ACC112 (cell line): ENCODE results near the gene EGFR.
"Not testable (repeated sequence)": the region's sequence is repeated elsewhere in the genome, so short reads cannot be mapped to it uniquely, and the experiment has no call there.

Experiments
- H2AFZ ChIP-seq: fragments of 200-600 bp; sonication (generic); one replicate; pipeline ENCODE4 v1.6.0; 2017; ENCODE audit warnings: antibody characterized with exemption, low read length; ENCODE audit not compliant: unreplicated experiment
- H3K27ac ChIP-seq: fragments of 200-600 bp; sonication (generic); 2 replicates; pipeline ENCODE4 v1.5.1; 2014; ENCODE audit warnings: low read depth, mild to moderate bottlenecking, antibody characterized with exemption, low read length, moderate library complexity
- H3K27me3 ChIP-seq: fragments of 200-600 bp; sonication (generic); 2 replicates; pipeline ENCODE4 v1.6.1; 2014; ENCODE audit warnings: mild to moderate bottlenecking, antibody characterized with exemption, low read length, moderate library complexity, mixed read lengths; ENCODE audit not compliant: insufficient read depth
- H3K36me3 ChIP-seq: fragments of 200-600 bp; sonication (generic); 2 replicates; pipeline ENCODE4 v1.6.1; 2016; ENCODE audit warnings: mild to moderate bottlenecking, antibody characterized with exemption, low read length, moderate library complexity, mixed read lengths; ENCODE audit not compliant: insufficient read depth
- H3K4me1 ChIP-seq: fragments of 200-600 bp; sonication (generic); one replicate; pipeline ENCODE4 v1.6.1; 2016; ENCODE audit warnings: low read length, mixed read lengths; ENCODE audit not compliant: insufficient read depth, unreplicated experiment, control insufficient read depth
- H3K4me3 ChIP-seq: fragments of 200-600 bp; sonication (generic); 2 replicates; pipeline ENCODE4 v1.5.1; 2014; ENCODE audit warnings: mild to moderate bottlenecking, low read depth, low read length
- H3K79me2 ChIP-seq: fragments of 200-600 bp; sonication (generic); one replicate; pipeline ENCODE4 v1.6.0; 2016; ENCODE audit warnings: low read length; ENCODE audit not compliant: control insufficient read depth, unreplicated experiment, insufficient read depth

Gene EGFR

DNA sequence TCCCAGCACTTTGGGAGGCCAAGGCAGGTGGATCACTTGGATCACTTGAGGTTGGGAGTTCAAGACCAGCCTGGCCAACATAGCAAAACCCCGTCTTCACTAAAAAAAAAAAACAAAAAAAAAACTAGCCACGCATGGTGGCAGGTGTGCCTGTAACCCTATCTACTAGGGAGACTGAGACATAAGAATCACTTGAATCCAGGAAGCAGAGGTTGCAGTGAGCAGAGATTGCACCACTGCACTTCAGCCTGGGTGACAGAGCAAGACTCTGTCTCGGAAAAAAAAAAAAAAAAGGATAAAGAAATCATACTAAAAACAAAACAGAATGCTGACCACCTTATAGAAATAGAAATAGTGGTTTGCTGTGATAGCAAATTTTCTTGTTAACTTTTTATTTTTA, 16.6 kb downstream of the EGFR start:
- not testable (repeated sequence) for H3K27ac ChIP-seq, H2AFZ ChIP-seq, H3K27me3 ChIP-seq, H3K36me3 ChIP-seq, H3K4me3 ChIP-seq
- Histone ChIP-seq H3K79me2 (peaks cover 94% of the 10 kb centered on the region), H3K4me1 (peaks cover 37% of the 10 kb centered on the region)

DNA sequence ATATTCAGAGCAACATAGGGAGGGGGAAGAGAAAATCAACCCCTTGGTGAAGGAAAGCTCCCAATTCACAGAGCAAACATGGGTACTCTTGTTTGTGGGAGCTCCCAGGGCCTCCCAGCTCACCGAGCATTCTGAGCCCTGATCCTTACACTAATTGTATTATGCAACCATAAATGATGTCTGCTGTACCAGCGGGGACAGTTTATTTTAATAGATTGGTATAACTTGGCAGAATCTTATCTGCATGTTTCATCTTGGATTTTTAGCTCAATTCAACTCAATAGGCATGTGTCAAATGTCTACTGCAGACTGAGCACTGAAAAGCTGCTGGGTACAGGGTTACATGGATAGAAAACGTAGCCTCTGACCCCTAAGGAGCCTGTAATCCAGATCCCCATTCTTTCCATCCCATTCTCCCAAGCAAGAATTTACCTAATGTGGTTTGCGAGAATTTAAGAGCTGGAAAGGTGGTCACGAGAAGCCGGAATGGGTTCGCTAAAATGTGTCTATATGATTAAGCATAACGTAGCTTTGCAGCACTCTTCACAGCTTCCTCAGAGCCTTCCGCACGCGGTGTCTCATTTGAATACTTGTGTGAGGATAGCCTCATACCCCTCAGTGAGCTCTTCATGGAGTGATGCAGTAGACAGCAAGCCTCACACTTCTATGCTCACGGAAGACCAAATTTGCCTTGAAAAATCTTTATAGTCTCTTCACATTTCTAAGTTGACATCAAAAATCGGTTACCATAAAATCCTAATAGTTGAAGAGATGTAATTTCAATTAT, 18.3 kb downstream of the EGFR start:
- H3K27ac ChIP-seq = no peak overlapping the region
- H3K79me2 ChIP-seq = peaks cover 93% of the 10 kb centered on the region
- H3K36me3 ChIP-seq = peaks cover 7% of the 10 kb centered on the region; the same call in 1 of the 2 replicates

DNA sequence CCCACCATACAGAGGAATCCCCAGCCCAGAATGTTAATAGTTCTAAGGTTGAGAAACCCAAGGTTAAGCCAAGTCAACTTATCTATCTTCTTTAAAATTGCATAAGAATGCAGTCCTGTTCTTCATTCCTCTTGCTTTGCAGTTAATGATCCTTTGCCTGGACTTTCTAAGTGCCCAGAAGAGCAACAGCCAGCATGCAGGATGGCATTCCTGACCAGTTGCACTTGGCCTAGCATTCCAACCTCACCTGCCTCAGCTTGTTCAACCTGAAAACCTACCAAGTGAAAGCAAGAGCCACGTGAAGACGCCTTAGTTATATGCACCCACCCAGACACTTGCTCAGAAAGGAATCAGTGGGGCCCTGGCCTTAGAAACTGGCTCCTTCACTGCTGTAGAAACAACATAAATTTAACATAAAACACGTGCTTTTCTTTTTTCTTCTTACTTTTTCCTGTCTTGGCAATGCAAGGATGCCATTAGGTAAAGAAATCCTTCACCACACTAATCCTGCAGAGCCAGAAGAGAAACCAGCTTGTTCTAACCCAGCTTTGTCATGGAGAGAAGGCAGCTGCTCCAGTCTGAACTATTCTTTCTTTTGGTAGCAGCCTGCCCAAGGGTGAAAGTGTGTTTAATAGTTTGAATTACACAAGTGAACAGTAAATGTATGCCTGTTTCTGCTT, 25.0 kb downstream of the EGFR start:
- no peak overlapping the region for H2AFZ ChIP-seq
- H3K79me2 ChIP-seq = peaks cover 90% of the 10 kb centered on the region
- H3K4me1 ChIP-seq = peaks cover 30% of the 10 kb centered on the region
- H3K27me3 ChIP-seq = no peaks in the 10 kb centered on the region
- H3K27ac ChIP-seq = no peak overlapping the region
- H3K4me3 ChIP-seq = no peak overlapping the region
- H3K36me3 ChIP-seq = peaks cover 7% of the 10 kb centered on the region

More for the DNA sequence above, 18.3 kb downstream of the EGFR start:
- Histone ChIP-seq H3K4me1 (peaks cover 20% of the 10 kb centered on the region), H2AFZ (no peak overlapping the region), H3K27me3 (no peaks in the 10 kb centered on the region), H3K4me3 (no peak overlapping the region)

DNA sequence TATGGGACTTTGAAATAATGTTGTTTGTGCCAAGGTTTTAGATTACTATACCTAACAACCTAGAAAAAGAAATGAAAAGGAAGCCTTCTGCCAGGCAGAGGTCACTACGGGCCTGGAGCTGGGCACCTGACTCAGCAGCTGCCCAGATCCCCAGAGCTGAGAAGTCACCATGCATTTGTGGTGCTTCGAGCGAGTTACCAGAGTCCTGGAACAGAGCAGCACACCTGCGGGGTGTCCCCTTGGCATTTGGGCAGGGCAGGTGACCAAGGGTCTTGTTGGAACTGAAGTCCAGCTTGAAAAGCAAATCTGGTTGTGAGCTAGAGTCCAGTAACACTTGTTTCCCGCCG, 25.5 kb downstream of the EGFR start:
- Histone ChIP-seq H3K27ac (no peak overlapping the region), H3K4me3 (no peak overlapping the region), H3K36me3 (peaks cover 7% of the 10 kb centered on the region)

DNA sequence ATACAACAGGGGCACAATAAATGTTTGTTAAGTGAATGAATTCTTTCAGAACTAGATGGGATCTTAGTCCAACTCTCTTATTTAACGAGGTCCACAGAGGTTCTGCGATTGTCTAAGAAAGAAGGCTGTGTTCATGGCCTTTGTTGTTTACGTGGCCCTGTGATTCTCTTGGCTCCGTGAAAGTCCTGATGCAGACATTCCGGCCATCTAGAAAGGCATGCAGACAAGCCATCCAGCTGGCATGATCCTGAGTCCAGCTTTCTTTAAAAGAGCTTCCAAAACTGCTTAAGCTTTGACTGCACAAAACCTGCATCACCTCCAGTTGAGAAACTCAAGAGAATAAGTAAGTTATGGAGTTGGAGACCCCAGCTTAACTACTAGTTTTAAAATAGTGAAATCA, 26.0 kb downstream of the EGFR start:
- Histone ChIP-seq H2AFZ (no peak overlapping the region), H3K27me3 (no peaks in the 10 kb centered on the region), H3K4me1 (peaks cover 36% of the 10 kb centered on the region), H3K79me2 (peaks cover 90% of the 10 kb centered on the region), H3K27ac (no peak overlapping the region), H3K4me3 (no peak overlapping the region), H3K36me3 (peaks cover 7% of the 10 kb centered on the region)

More for the DNA sequence above, 25.5 kb downstream of the EGFR start:
- Histone ChIP-seq H3K79me2 (peaks cover 90% of the 10 kb centered on the region), H2AFZ (no peak overlapping the region), H3K27me3 (no peaks in the 10 kb centered on the region), H3K4me1 (peaks cover 35% of the 10 kb centered on the region)

DNA sequence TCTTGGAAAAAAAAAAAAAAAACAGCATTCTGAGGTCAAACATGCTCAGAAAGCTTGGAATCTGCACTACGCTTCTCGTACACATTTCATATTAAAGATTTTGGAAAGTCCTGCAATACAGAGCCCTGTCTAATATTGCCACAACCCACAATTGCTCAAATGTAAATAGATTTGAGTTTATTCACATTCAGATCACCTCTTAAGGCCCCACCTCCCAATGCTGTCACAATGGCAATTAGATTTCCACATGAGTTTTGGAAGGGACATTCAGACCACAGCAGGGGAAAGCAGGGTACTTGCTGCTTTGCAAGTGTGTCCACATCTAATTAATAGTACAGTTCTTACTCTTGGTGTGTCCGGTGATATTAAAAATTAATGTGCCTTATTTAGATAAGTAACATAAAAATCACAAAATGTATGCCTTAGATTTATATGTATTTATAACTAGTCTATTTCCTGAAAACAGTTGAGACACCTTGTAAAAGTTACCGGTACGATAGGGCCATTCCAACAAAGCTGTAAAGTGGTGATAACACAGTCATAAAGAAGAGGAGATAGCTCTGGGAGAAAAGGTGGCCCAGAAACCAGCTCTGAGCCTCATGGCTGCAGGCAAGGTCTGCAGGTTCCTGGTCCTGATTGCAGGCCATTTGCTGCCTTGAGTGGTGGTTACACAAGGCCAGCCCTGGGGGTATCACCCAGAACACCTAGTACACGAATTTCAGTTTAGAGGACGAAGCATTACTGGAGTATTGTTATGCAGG, 27.9 kb downstream of the EGFR start:
- H3K79me2 ChIP-seq = peaks cover 89% of the 10 kb centered on the region
- peaks cover 2% of the 10 kb centered on the region; the same call in 1 of the 2 replicates for H3K36me3 ChIP-seq
- H3K4me1 ChIP-seq = peaks cover 53% of the 10 kb centered on the region
- peak overlapping the region; percentile 10; the same call in 1 of the 2 replicates for H3K27ac ChIP-seq
- H3K27me3 ChIP-seq = no peaks in the 10 kb centered on the region
- H3K4me3 ChIP-seq = no peak overlapping the region
- no peak overlapping the region for H2AFZ ChIP-seq

DNA sequence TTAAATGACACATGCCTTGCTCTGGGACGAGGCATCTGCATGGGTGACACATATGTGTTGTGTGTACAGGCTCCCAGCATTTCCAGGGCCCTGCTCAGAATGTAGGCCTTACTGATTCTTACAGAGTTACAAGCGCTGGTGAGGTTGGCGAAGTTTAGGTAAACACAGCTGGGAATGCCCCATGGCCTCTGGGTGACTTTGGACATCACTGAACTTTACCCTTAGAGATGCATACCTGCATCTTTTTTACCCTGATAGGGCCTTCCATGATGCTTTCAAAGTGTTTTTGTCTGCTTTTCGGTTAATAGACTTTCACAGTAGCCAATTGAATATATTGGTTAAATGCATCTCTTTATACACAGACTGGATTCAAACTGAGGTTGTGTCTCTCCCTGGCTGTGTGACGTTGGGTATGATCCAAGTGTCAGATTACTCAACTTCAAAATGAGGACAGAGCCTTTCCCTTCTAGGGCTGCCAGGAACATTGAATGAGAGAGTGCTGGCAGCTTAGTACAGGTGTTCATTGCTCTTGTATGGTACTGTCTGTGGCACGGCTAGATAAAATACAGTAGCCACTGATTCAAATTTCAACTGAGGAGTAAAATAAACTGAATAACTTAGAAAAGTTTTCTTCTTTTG, 29.5 kb downstream of the EGFR start:
- H3K79me2 ChIP-seq = peaks cover 90% of the 10 kb centered on the region
- no peak overlapping the region for H2AFZ ChIP-seq
- H3K4me3 ChIP-seq = no peak overlapping the region
- no peaks in the 10 kb centered on the region for H3K27me3 ChIP-seq
- H3K27ac ChIP-seq = peak overlapping the region; percentile 68
- peaks cover 68% of the 10 kb centered on the region for H3K4me1 ChIP-seq
- H3K36me3 ChIP-seq = no peaks in the 10 kb centered on the region; the same call in 1 of the 2 replicates

DNA sequence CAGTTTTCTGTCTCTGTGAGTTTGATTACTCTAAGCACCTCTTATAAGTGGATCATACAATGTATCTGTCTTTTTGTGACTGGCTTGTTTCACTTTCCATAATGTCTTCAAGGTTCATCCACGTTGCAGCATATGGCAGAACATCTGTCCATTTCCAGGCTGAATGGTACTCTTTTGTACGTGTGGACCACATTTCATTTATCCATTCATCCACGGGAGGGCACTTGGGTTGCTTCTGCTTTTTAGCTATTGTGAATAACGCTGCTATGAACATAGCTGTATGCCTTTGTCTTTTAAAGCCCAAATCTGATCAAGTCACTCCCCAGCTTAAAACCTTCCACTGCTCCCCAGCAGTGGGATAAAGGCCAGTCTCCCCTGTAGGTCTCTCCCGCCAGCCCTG, 31.5 kb downstream of the EGFR start:
- H3K4me3 ChIP-seq = no peak overlapping the region
- H3K36me3 ChIP-seq = no peaks in the 10 kb centered on the region; the same call in 1 of the 2 replicates
- peak overlapping the region; percentile 95 for H3K27ac ChIP-seq
- no peaks in the 10 kb centered on the region for H3K27me3 ChIP-seq
- no peak overlapping the region for H2AFZ ChIP-seq
- peaks cover 82% of the 10 kb centered on the region for H3K4me1 ChIP-seq
- peaks cover 93% of the 10 kb centered on the region for H3K79me2 ChIP-seq

DNA sequence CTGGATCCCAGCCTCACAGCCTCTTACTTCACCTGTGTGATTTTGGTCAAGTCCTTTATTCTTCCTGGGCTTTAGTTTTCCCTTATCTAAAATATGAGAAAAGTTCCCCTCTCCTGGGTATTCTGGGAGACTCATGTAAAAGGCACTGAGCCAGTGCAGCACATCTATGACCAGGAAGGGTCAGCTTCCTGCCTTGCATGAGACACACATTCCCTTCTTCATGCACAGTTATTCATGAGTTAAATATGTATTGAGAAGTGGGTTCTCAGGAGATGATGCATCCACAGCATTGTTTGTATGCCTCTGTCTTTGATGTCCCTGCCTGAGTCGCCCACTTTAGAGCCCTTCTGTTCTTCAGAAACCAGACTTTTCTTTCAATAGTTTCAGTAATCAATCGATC, 33.3 kb downstream of the EGFR start:
- Histone ChIP-seq H3K27me3 (no peaks in the 10 kb centered on the region), H3K27ac (peak overlapping the region; percentile 95), H3K36me3 (no peaks in the 10 kb centered on the region; the same call in 1 of the 2 replicates), H3K4me3 (peak overlapping the region; percentile 23; the same call in 1 of the 2 replicates), H2AFZ (no peak overlapping the region), H3K79me2 (peaks cover 90% of the 10 kb centered on the region), H3K4me1 (peaks cover 88% of the 10 kb centered on the region)

DNA sequence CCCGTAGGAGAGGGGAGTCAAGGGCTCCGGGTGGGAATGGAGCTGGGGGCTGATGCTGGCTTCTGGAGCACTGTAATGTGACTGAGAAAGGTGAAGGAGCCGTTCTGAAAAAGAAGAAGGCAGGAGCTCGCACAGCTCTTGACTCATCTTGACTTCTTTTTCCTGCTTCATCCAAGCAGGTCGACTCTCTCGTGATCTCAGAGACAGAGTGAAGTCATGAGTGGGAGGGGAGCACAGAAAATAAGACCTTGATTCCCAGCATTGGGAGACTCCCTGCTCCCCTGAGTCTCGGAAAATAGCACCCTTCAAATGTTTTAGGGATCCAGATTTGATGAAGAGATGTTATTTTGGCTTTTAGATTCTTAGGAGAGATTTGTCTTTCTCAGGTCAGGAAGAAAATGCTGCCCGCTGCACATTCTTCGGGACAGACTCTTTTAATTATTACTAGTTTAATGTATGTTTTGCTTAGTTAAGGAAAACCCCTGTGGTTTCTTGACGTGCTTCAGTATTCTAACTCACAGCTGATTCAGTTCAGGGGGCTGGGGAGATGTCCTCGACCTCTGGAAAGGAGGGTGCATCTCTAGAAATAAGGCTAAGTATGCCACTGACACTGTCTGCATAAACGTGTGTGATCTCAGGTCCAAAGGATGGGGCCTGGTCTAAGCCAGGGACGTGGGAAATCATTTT, 34.1 kb downstream of the EGFR start:
- Histone ChIP-seq H3K4me3 (no peak overlapping the region), H3K27ac (peak overlapping the region; percentile 95), H3K27me3 (no peaks in the 10 kb centered on the region), H3K36me3 (no peaks in the 10 kb centered on the region; the same call in 1 of the 2 replicates), H3K4me1 (peaks cover 91% of the 10 kb centered on the region), H2AFZ (no peak overlapping the region), H3K79me2 (peaks cover 92% of the 10 kb centered on the region)
